H4 (cell line): Measurements from ENCODE around the gene CLEC16A. TPM values are rescaled to one million over a fixed set of nuclear protein-coding genes. Genes with fewer than 3 reads are reported as not detected.
"Not testable (repeated sequence)": the region's sequence is repeated elsewhere in the genome, so short reads cannot be mapped to it uniquely, and the experiment has no call there.

Source experiments
- DNase-seq: peaks from one replicate; pipeline ENCODE4 v3.0.0-alpha.2; 2015; ENCODE audit warnings: low spot score
- total RNA-seq: library from RNA; depleted of rRNA; stranded (reverse); fragments of >200 nt; shearing (Covaris generic); gene quantifications from 2 replicates; pipeline ENCODE4 v1.2.3, GENCODE V29; 2014

CLEC16A gene
- total RNA-seq, 1 experiment from 2014 or later, result 7.2 TPM

GRCh38 chr16:11099672-11100205 lies 155.4 kb downstream of the CLEC16A start:
- no peak for DNase-seq

GRCh38 chr16:11100239-11100750 lies 155.9 kb downstream of the CLEC16A start:
- DNase-seq, result peak; percentile 89

GRCh38 chr16:11101283-11101682 lies 156.9 kb downstream of the CLEC16A start:
- DNase-seq, result no peak

GRCh38 chr16:11101695-11102522 lies 157.5 kb downstream of the CLEC16A start:
- no peak for DNase-seq

GRCh38 chr16:11102523-11102898 lies 158.1 kb downstream of the CLEC16A start:
- no peak for DNase-seq

GRCh38 chr16:11103301-11103700 lies 158.9 kb downstream of the CLEC16A start:
- not testable (repeated sequence) for DNase-seq

- DNase-seq, result no peak
These were observed 160.0 kb downstream of the CLEC16A start for GRCh38 chr16:11104168-11105037.

GRCh38 chr16:11105038-11105903 lies 160.9 kb downstream of the CLEC16A start:
- peak; percentile 72 for DNase-seq

- no peak for DNase-seq
These were observed 162.4 kb downstream of the CLEC16A start for GRCh38 chr16:11106726-11107125.

- no peak for DNase-seq
These were observed 163.6 kb downstream of the CLEC16A start for GRCh38 chr16:11107780-11108465.

- DNase-seq, result no peak
These were observed 164.1 kb downstream of the CLEC16A start for GRCh38 chr16:11108466-11108805.

- no peak for DNase-seq
These were observed 165.2 kb downstream of the CLEC16A start for GRCh38 chr16:11109566-11109965.

GRCh38 chr16:11111150-11111549 lies 166.8 kb downstream of the CLEC16A start:
- no peak for DNase-seq

GRCh38 chr16:11111856-11112634 lies 167.7 kb downstream of the CLEC16A start:
- no peak for DNase-seq

GRCh38 chr16:11112723-11113348 lies 168.5 kb downstream of the CLEC16A start:
- DNase-seq, result no peak

- DNase-seq, result no peak
These were observed 170.2 kb downstream of the CLEC16A start for GRCh38 chr16:11114366-11115164.

- no peak for DNase-seq
These were observed 173.3 kb downstream of the CLEC16A start for GRCh38 chr16:11117576-11118211.

- DNase-seq, result no peak
These were observed 174.1 kb downstream of the CLEC16A start for GRCh38 chr16:11118479-11118878.
